Neutrophil (primary cell): ENCODE results near the gene ACYP1.

ENCODE experiments used
- H3K27ac ChIP-seq: fragments of 200-600 bp; sonication (generic); 2 replicates; pipeline ENCODE4 v1.5.1; 2016; ENCODE audit warnings: mild to moderate bottlenecking, moderate library complexity
- H3K27me3 ChIP-seq: fragments of 200-600 bp; sonication (generic); 2 replicates; pipeline ENCODE4 v1.6.0; 2016; ENCODE audit warnings: mild to moderate bottlenecking
- H3K36me3 ChIP-seq: fragments of 200-600 bp; sonication (generic); 2 replicates; pipeline ENCODE4 v1.5.1; 2017
- H3K4me1 ChIP-seq, 2 experiments: fragments of 200-600 bp in 1 of 2; sonication (generic) in 1 of 2; 1 replicate in 1 of 2; 2 replicates in 1 of 2; pipeline versions ENCODE4 v1.5.1 to v1.6.1; 2013 to 2016; ENCODE audit warnings: low read depth in 1 of 2, low read length in 1 of 2, mild to moderate bottlenecking in 1 of 2, moderate library complexity in 1 of 2; ENCODE audit not compliant: control insufficient read depth in 1 of 2, insufficient read depth in 1 of 2
- H3K4me3 ChIP-seq, 2 experiments: fragments of 200-600 bp in 1 of 2; sonication (generic) in 1 of 2; 1 replicate in 1 of 2; 2 replicates in 1 of 2; pipeline ENCODE4 v1.5.1; 2013 to 2016; ENCODE audit warnings: low read depth in 1 of 2, low read length in 1 of 2, mild to moderate bottlenecking in 1 of 2, moderate library complexity in 1 of 2
- H3K9me3 ChIP-seq: fragments of 200-600 bp; sonication (generic); 2 replicates; pipeline ENCODE4 v1.5.1; 2016
- TF ChIP-seq, protein P1 (sequence below): fragments of 200-600 bp; sonication (generic); IDR thresholded peaks from 2 replicates; pipeline ENCODE4 v1.5.1; 2016; ENCODE audit warnings: antibody characterized with exemption

The ACYP1 gene

DNA sequence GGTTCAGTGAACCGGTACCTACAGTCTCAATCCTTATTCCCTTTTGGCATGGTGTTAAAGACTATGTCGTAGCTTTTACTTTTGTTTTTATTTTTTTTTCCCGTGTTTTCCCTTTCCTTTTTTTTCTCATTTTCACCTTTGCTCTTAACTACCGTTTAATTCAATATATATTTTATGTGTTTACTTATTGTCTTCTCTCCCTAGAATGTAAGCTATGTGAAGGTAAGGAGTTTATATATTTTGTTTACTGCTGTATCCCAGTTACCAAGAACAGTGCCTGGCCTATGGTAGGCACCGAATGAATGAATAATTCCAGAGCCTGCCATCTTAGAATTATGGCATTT lies 12.3 kb downstream of the ACYP1 start:
- TF ChIP-seq, protein P1, sequence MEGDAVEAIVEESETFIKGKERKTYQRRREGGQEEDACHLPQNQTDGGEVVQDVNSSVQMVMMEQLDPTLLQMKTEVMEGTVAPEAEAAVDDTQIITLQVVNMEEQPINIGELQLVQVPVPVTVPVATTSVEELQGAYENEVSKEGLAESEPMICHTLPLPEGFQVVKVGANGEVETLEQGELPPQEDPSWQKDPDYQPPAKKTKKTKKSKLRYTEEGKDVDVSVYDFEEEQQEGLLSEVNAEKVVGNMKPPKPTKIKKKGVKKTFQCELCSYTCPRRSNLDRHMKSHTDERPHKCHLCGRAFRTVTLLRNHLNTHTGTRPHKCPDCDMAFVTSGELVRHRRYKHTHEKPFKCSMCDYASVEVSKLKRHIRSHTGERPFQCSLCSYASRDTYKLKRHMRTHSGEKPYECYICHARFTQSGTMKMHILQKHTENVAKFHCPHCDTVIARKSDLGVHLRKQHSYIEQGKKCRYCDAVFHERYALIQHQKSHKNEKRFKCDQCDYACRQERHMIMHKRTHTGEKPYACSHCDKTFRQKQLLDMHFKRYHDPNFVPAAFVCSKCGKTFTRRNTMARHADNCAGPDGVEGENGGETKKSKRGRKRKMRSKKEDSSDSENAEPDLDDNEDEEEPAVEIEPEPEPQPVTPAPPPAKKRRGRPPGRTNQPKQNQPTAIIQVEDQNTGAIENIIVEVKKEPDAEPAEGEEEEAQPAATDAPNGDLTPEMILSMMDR, result no peak
- Histone ChIP-seq H3K36me3 (no peaks in the 10 kb centered on the region), H3K4me3 (peak overlapping the region; percentile 64 to 71), H3K27me3 (peaks cover 57% of the 10 kb centered on the region), H3K9me3 (no peaks in the 10 kb centered on the region), H3K4me1 (peaks cover 8 to 15% of the 10 kb centered on the region in 2 experiments), H3K27ac (no peak overlapping the region)

DNA sequence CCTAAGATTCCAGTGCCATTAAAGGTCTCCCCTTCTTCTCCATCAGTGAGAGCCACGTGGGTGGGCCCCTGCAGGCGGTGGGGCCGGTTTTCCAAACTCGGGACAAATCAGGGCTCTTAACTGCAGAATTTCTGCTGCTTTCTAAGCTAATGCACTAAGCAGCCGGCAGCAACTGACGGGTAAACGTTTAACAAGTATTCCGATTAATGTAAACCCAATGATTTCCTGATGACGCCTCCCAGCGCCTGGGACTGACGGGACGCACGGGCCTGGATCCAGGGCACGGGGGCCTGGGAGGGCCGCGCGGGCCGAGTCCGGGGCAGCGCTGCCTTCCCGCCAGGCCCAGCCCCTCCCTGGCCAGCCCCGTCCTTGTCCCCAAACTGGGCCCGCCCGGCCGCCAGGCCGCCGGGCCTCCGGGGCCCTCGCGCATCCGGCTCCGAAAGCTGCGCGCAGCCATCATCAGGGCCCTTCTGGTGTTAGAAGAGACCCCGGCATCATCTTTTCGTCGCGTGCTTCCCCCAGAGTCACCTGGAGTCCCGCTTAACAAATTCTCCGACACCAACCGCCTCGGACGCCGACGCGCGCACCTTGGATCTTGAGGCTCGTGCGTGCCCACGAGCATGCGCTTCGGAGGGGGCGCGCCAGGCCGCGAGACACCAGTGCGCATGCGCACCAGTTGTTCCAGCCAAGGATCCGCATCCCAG lies 12.8 kb downstream of the ACYP1 start, which contains the start of gene MLH3:
TSS of gene MLH3 (minus strand) at position 616 of the 704 bp plus-strand sequence. CDS start 1,812 bp downstream, outside the sequence.
- Histone ChIP-seq H3K9me3 (no peaks in the 10 kb centered on the region), H3K4me1 (peaks cover 8 to 15% of the 10 kb centered on the region in 2 experiments), H3K27ac (no peak within 1 kb of the TSS), H3K27me3 (peaks cover 62% of the 10 kb centered on the region), H3K36me3 (no peaks in the 10 kb centered on the region), H3K4me3 (peak within 1 kb of the TSS; percentile 64 to 71)
- TF ChIP-seq, protein P1, result no peak

DNA sequence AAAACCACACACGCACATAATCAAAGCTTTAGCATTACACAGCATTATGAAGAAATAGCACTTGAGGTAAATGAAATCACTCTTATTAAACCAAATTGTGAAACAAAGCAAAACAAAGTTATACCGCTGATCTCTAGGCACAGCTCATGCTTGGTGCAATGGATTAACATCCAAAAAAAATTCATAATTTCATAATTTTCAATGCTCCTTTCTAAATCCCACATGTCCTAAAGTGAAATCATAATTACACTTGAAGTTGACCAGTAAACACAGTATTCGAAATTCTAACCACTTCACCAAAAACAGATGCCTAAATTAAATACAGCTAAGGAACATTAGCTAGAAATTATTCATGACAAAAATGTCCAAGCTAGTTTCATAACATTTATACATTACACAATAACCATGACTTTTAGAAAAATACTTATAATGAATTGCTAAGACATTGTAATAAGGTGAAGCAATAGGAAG lies 14.1 kb downstream of the ACYP1 start:
- H3K27me3 ChIP-seq, result peaks cover 70% of the 10 kb centered on the region
- TF ChIP-seq, protein P1, result no peak
- no peak overlapping the region for H3K27ac ChIP-seq
- H3K36me3 ChIP-seq, result no peaks in the 10 kb centered on the region
- no peaks in the 10 kb centered on the region for H3K9me3 ChIP-seq
- H3K4me1 ChIP-seq, result peaks cover 8 to 15% of the 10 kb centered on the region in 2 experiments
- H3K4me3 ChIP-seq, result no peak overlapping the region

DNA sequence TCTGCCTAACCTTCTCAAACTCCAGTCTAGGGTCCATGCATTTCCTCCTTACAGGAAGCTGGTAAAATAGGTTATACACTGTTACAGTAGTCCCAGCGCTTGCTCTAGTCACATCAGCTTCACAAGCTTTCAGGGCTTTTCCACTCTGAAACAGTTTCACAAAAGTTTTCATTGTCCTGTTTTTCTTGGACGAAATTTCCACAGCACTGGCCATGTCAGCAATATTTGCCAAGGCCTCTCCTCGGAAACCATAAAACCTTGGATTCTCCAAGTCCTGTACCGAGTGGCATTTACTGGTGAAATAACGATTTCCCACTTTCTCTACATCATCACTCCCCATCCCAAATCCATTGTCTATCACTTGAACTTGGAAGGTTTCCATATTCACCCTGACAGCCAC lies 14.7 kb downstream of the ACYP1 start:
- Histone ChIP-seq H3K9me3 (no peaks in the 10 kb centered on the region), H3K4me3 (no peak overlapping the region), H3K27ac (no peak overlapping the region), H3K36me3 (no peaks in the 10 kb centered on the region), H3K27me3 (peaks cover 70% of the 10 kb centered on the region), H3K4me1 (peaks cover 8 to 15% of the 10 kb centered on the region in 2 experiments)
- TF ChIP-seq, protein P1, result no peak

DNA sequence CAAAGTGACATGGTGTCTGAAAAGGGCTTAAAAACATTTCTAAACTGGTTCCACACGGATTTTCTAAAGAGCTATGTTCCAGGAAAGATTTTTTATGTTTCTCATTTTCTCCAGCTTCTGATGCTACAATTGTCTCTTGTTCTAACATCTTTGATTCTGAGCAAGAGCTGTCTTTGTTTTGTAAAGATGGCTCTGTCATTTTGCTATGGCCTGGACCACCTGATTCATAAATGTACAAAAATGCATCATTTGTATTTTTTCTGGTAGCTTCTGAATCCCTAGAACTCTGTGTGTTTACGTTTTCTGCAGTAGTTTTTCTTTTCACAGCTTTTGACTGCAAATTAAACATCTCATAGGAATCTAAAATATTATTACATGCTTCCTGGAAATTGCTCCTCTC lies 15.7 kb downstream of the ACYP1 start:
- Histone ChIP-seq H3K36me3 (no peaks in the 10 kb centered on the region), H3K9me3 (no peaks in the 10 kb centered on the region), H3K27ac (no peak overlapping the region), H3K4me1 (peaks cover 8 to 15% of the 10 kb centered on the region in 2 experiments), H3K27me3 (peaks cover 70% of the 10 kb centered on the region), H3K4me3 (no peak overlapping the region)
- TF ChIP-seq, protein P1, result no peak
